Measurements from ENCODE around the gene ZNF277.

The ZNF277 gene

DNA sequence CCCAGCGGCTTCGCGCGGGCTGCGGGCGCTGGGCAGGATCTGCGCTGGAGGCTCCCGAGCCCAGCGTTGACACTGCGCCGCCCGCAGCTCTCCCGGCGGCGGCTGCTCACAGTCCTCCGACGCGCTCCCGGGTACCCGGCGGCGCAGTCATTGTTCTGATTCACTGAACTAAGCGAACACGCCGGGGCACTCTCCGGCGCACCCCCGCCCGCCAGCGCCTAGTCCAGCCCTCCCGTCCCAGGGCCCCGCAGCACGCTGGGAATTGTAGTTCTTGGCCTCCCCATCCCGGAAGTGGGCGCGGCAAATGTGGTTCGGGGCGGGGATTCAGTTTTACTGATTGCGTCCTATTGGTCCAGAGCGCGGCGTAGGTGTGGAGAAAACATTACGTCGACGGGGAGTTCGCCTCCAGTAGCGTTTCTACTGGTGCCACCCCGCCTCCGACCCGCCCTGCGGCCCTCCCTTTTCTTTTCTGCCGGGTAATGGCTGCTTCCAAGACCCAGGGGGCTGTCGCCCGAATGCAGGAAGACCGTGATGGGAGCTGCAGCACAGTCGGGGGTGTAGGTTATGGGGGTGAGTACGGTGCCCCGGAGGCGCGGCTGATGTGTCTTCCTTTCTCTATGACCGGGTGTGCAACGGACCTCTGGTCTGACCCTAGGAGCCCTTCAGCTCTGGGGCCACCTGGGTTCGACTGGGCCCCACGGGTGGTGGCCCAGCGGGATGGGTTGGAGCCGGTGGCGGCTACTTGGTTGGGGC lies at the start of gene ZNF277, which contains the start of gene DOCK4:
ZNF277 (plus strand) TSS at position 458 of the 753 bp plus-strand sequence; CDS start at position 480, 22 bp downstream.
DOCK4 (minus strand) TSS at position 162 of the 753 bp plus-strand sequence. CDS start 261 bp downstream, outside the sequence.
- Histone ChIP-seq H3K9ac (ENCODE audit: low read length) (peak within 1 kb of the TSS; percentile 93), H3K9me3 (ENCODE audit: control insufficient read depth, low read length) (no peaks in the 10 kb centered on the region), H3K4me3 (ENCODE audit: low read length) (peak within 1 kb of the TSS; percentile 98), H3K27me3 (ENCODE audit: control insufficient read depth, insufficient read depth, low read length) (peaks cover 27% of the 10 kb centered on the region), H3K4me1 (ENCODE audit: control insufficient read depth, insufficient read depth, low read length) (peaks cover 10% of the 10 kb centered on the region), H3K36me3 (ENCODE audit: control insufficient read depth, insufficient read depth, low read length) (no peaks in the 10 kb centered on the region)

- Histone ChIP-seq H3K4me3 (ENCODE audit: low read length) (no peak overlapping the region), H3K9me3 (ENCODE audit: control insufficient read depth, low read length) (no peaks in the 10 kb centered on the region), H3K4me1 (ENCODE audit: control insufficient read depth, insufficient read depth, low read length) (no peaks in the 10 kb centered on the region), H3K9ac (ENCODE audit: low read length) (no peak overlapping the region), H3K36me3 (ENCODE audit: control insufficient read depth, insufficient read depth, low read length) (no peaks in the 10 kb centered on the region), H3K27me3 (ENCODE audit: control insufficient read depth, insufficient read depth, low read length) (no peaks in the 10 kb centered on the region)
Observed at GRCh38 chr7:112157072-112157471, 49.4 kb upstream of the ZNF277 start.

DNA sequence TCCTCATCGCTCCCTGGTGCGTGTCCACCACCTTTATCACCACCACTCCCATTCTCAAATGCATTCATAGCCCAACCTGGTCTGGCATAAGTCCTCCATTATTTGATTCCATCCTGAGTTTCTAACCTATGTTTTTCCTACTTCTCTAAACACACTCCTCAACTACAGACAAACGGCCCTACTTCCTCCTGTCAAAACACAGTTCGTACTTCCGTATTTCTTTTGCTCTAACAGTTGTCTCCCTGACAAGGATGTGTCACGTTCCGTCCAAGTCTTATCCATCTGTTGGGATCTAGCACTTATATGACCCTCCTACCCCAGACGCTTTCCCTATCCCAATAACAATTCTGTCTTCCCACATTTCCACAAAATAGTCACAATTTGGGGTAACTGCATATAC lies 47.1 kb upstream of the ZNF277 start:
- H3K36me3 ChIP-seq (ENCODE audit: control insufficient read depth, insufficient read depth, low read length), result no peaks in the 10 kb centered on the region
- H3K27me3 ChIP-seq (ENCODE audit: control insufficient read depth, insufficient read depth, low read length), result no peaks in the 10 kb centered on the region
- H3K4me1 ChIP-seq (ENCODE audit: control insufficient read depth, insufficient read depth, low read length), result no peaks in the 10 kb centered on the region
- H3K9me3 ChIP-seq (ENCODE audit: control insufficient read depth, low read length), result no peaks in the 10 kb centered on the region
- H3K4me3 ChIP-seq (ENCODE audit: low read length), result no peak overlapping the region
- H3K9ac ChIP-seq (ENCODE audit: low read length), result no peak overlapping the region

DNA sequence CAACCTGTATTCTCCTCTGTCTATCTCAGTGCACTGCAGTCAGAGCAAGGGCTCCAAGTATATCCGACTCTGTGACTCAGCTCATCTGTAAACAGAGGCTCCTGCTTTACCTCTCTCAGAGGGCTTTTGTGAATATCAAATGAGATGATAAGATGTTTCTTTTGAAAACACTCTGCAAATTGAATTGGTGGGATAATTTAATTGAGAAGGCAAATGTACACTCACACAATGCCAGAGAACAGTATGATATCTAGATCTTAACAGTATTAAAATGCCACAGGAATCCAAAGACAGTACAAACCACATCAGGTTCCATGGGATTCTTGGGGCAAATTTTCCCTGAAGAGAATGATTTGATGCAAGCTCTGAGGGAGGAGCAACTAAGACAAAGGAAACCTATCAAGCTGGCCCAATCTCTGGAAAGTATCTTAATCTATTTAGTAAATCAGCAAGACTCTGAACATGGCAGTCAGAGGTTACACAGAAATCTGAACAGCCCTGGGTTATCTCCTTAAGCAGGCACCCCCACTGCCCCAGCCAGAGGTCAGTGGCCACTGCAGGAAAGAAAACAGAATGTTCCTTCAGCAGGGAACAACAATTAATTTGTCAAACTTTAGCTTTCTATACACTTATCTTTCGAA lies 46.2 kb upstream of the ZNF277 start:
- no peak overlapping the region for H3K4me3 ChIP-seq (ENCODE audit: low read length)
- no peaks in the 10 kb centered on the region for H3K9me3 ChIP-seq (ENCODE audit: control insufficient read depth, low read length)
- H3K27me3 ChIP-seq (ENCODE audit: control insufficient read depth, insufficient read depth, low read length), result no peaks in the 10 kb centered on the region
- no peaks in the 10 kb centered on the region for H3K36me3 ChIP-seq (ENCODE audit: control insufficient read depth, insufficient read depth, low read length)
- no peaks in the 10 kb centered on the region for H3K4me1 ChIP-seq (ENCODE audit: control insufficient read depth, insufficient read depth, low read length)
- H3K9ac ChIP-seq (ENCODE audit: low read length), result no peak overlapping the region

DNA sequence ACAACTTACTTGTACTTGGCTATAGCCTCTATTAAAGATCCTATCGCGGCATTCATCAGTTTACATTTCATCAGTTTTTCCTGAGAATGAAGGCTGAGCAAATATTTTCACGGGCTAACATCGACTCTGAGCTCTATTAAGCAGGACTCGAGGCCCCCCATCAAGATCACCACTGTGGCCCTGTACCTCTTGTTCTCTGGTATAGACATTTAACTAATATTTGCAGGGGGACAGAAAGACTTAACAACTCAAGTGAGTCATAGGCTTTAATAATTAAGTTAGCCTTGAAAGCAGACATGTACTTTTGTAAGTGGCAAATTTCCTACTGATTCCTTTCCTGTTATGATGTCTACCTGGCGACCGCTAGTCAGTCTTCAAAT lies 45.7 kb upstream of the ZNF277 start:
- Histone ChIP-seq H3K4me3 (ENCODE audit: low read length) (no peak overlapping the region), H3K9ac (ENCODE audit: low read length) (no peak overlapping the region), H3K27me3 (ENCODE audit: control insufficient read depth, insufficient read depth, low read length) (no peaks in the 10 kb centered on the region), H3K36me3 (ENCODE audit: control insufficient read depth, insufficient read depth, low read length) (no peaks in the 10 kb centered on the region), H3K9me3 (ENCODE audit: control insufficient read depth, low read length) (no peaks in the 10 kb centered on the region), H3K4me1 (ENCODE audit: control insufficient read depth, insufficient read depth, low read length) (no peaks in the 10 kb centered on the region)

- Histone ChIP-seq H3K9ac (ENCODE audit: low read length) (no peak overlapping the region), H3K4me1 (ENCODE audit: control insufficient read depth, insufficient read depth, low read length) (no peaks in the 10 kb centered on the region), H3K4me3 (ENCODE audit: low read length) (no peak overlapping the region)
Observed at GRCh38 chr7:112161253-112162141, 45.0 kb upstream of the ZNF277 start.

GRCh38 chr7:112162142-112162766 lies 44.2 kb upstream of the ZNF277 start:
- Histone ChIP-seq H3K9me3 (ENCODE audit: control insufficient read depth, low read length) (no peaks in the 10 kb centered on the region), H3K9ac (ENCODE audit: low read length) (no peak overlapping the region), H3K4me3 (ENCODE audit: low read length) (no peak overlapping the region), H3K27me3 (ENCODE audit: control insufficient read depth, insufficient read depth, low read length) (no peaks in the 10 kb centered on the region), H3K36me3 (ENCODE audit: control insufficient read depth, insufficient read depth, low read length) (no peaks in the 10 kb centered on the region), H3K4me1 (ENCODE audit: control insufficient read depth, insufficient read depth, low read length) (no peaks in the 10 kb centered on the region)

More at GRCh38 chr7:112161253-112162141, 45.0 kb upstream of the ZNF277 start:
- H3K27me3 ChIP-seq (ENCODE audit: control insufficient read depth, insufficient read depth, low read length), result no peaks in the 10 kb centered on the region
- H3K36me3 ChIP-seq (ENCODE audit: control insufficient read depth, insufficient read depth, low read length), result no peaks in the 10 kb centered on the region
- H3K9me3 ChIP-seq (ENCODE audit: control insufficient read depth, low read length), result no peaks in the 10 kb centered on the region

GRCh38 chr7:112162784-112163506 lies 43.5 kb upstream of the ZNF277 start:
- Histone ChIP-seq H3K36me3 (ENCODE audit: control insufficient read depth, insufficient read depth, low read length) (no peaks in the 10 kb centered on the region), H3K4me1 (ENCODE audit: control insufficient read depth, insufficient read depth, low read length) (no peaks in the 10 kb centered on the region), H3K27me3 (ENCODE audit: control insufficient read depth, insufficient read depth, low read length) (no peaks in the 10 kb centered on the region), H3K4me3 (ENCODE audit: low read length) (no peak overlapping the region), H3K9me3 (ENCODE audit: control insufficient read depth, low read length) (no peaks in the 10 kb centered on the region), H3K9ac (ENCODE audit: low read length) (no peak overlapping the region)

DNA sequence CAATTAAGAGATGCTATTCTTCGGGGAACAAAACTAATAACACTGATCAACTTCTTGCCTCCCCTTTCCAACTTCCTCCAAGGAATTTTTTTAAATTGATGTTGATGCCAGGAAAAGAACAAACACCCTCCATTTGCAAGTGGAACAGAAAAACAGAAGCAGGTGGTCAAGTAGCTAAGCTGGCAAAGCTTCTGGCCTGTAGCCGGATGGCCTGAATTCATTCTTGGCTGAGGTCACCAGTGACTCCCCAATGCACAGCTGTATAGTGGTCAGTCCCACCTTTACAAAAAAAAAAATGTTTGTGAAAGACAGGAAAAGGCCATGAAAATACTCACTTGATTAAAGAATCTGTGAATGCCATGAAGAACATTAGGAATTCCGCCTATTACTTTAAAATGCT lies 39.3 kb upstream of the ZNF277 start:
- no peaks in the 10 kb centered on the region for H3K27me3 ChIP-seq (ENCODE audit: control insufficient read depth, insufficient read depth, low read length)
- H3K9ac ChIP-seq (ENCODE audit: low read length), result no peak overlapping the region
- H3K4me3 ChIP-seq (ENCODE audit: low read length), result no peak overlapping the region
- H3K9me3 ChIP-seq (ENCODE audit: control insufficient read depth, low read length), result no peaks in the 10 kb centered on the region
- H3K4me1 ChIP-seq (ENCODE audit: control insufficient read depth, insufficient read depth, low read length), result no peaks in the 10 kb centered on the region
- no peaks in the 10 kb centered on the region for H3K36me3 ChIP-seq (ENCODE audit: control insufficient read depth, insufficient read depth, low read length)

DNA sequence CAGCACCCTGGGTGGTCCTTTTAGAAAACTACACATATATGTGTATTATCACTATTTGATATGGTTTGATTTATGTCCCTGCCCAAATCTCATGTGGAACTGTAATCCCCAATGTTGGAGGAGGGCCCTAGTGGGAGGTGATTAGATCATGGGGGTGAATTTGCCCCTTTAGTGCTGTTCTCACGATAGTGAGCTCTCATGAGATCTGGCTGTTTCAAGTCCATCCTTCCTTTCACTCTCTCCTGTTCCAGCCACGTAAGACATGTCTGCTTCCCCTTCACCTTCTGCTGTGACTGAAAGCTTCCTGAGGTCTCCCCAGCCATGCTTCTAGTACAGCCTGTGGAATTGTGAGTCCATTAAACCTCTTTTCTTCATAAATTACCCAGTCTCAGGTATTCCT lies 37.6 kb upstream of the ZNF277 start:
- H3K9ac ChIP-seq (ENCODE audit: low read length), result no peak overlapping the region
- no peaks in the 10 kb centered on the region for H3K4me1 ChIP-seq (ENCODE audit: control insufficient read depth, insufficient read depth, low read length)
- H3K36me3 ChIP-seq (ENCODE audit: control insufficient read depth, insufficient read depth, low read length), result no peaks in the 10 kb centered on the region
- H3K27me3 ChIP-seq (ENCODE audit: control insufficient read depth, insufficient read depth, low read length), result no peaks in the 10 kb centered on the region
- no peak overlapping the region for H3K4me3 ChIP-seq (ENCODE audit: low read length)
- no peaks in the 10 kb centered on the region for H3K9me3 ChIP-seq (ENCODE audit: control insufficient read depth, low read length)

- no peaks in the 10 kb centered on the region for H3K9me3 ChIP-seq (ENCODE audit: control insufficient read depth, low read length)
- no peak overlapping the region for H3K4me3 ChIP-seq (ENCODE audit: low read length)
Observed at GRCh38 chr7:112171673-112172072, 34.8 kb upstream of the ZNF277 start.

More at GRCh38 chr7:112171673-112172072, 34.8 kb upstream of the ZNF277 start:
- no peaks in the 10 kb centered on the region for H3K36me3 ChIP-seq (ENCODE audit: control insufficient read depth, insufficient read depth, low read length)
- H3K27me3 ChIP-seq (ENCODE audit: control insufficient read depth, insufficient read depth, low read length), result no peaks in the 10 kb centered on the region
- no peak overlapping the region for H3K9ac ChIP-seq (ENCODE audit: low read length)
- no peaks in the 10 kb centered on the region for H3K4me1 ChIP-seq (ENCODE audit: control insufficient read depth, insufficient read depth, low read length)

Measured in mucosa of stomach (tissue), 1 donor.